HG02623 (cell line): Measurements from ENCODE around the gene RPL19.
"Not testable (repeated sequence)": the region's sequence is repeated elsewhere in the genome, so short reads cannot be mapped to it uniquely, and the experiment has no call there.

ENCODE experiments used
- ATAC-seq: cut with Tn5 transposase; IDR thresholded peaks from one replicate; pipeline ENCODE4 v1.9.1; 2021; ENCODE audit warnings: moderate library complexity; ENCODE audit not compliant: unreplicated experiment

RPL19 gene

GRCh38 chr17:39240631-39241030 is 40.5 kb downstream of the RPL19 start:
- no peak for ATAC-seq

- ATAC-seq, result no peak
These were observed 43.1 kb downstream of the RPL19 start for GRCh38 chr17:39243155-39243554.

- no peak for ATAC-seq
These were observed 44.0 kb downstream of the RPL19 start for GRCh38 chr17:39244016-39244599.

- no peak for ATAC-seq
These were observed 44.8 kb downstream of the RPL19 start for GRCh38 chr17:39244600-39245570.

- no peak for ATAC-seq
These were observed 46.2 kb downstream of the RPL19 start for GRCh38 chr17:39246274-39246673.

GRCh38 chr17:39250076-39250475 is 50.0 kb downstream of the RPL19 start:
- ATAC-seq, result not testable (repeated sequence)

- ATAC-seq, result no peak
These were observed 51.9 kb downstream of the RPL19 start for GRCh38 chr17:39251997-39252396.

GRCh38 chr17:39252788-39253460 is 52.8 kb downstream of the RPL19 start:
- no peak for ATAC-seq
